GM18499 (cell line): ENCODE results near the gene C7orf33.
"Not testable (repeated sequence)": the region's sequence is repeated elsewhere in the genome, so short reads cannot be mapped to it uniquely, and the experiment has no call there.

ENCODE experiments used
- ATAC-seq: cut with Tn5 transposase; IDR thresholded peaks from one replicate; pipeline ENCODE4 v1.9.1; 2021; ENCODE audit warnings: moderate number of reproducible peaks; ENCODE audit not compliant: insufficient read depth, unreplicated experiment

The C7orf33 gene

DNA sequence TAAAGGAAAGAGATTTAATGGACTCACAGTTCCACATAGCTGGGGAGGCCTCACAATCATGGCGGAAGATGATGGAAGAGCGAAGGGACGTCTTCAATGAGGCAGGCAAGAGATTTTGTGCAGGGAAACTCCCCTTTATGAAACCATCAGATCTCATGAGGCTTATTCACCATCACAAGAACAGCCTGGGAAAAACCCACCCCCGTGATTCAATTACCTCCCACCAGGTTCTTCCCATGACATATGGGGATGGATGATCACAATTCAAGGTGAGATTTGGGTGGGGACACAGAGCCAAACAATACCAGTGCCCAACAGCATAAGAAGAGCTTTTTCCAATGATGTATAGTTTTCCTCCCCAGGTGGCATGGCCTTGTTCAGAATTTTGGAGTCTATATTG is 11.2 kb upstream of the C7orf33 start:
- ATAC-seq: no peak

DNA sequence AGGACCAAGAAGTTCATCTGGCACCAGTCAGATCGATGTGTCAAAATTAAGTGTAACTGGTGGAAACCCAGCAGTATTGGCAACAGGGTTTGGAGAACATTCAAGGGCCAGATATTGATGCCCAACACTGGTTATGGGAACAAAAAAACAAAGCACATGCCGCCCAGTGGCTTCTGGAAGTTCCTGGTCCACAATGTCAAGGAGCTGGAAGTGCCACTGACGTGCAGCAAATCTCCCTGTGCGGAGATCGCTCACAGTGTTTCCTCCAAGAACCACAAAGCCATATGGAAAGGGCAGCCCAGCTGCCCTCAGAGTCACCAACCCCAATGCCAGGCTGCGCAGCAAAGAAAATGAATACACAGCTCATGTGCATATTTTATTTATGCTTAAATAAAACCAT is 10.1 kb upstream of the C7orf33 start:
- ATAC-seq: no peak

DNA sequence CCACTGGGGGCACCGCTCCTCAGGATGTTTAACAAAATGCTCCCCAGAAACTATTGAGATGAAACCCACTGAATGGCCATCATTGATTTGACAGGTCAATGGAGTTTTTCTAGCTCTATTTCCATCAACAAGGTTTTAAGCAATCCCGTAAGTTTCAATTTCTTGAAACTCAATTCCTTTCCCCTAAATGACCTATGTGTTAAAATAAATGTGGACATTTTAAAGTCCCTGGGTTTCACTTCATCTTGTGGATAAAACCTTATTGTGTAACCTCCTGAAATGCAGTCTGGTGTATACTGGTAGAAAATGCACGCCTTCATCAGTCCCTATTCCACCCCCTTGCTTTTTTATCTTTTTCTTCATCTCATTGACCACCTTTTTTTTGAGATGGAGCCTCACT is 8.9 kb upstream of the C7orf33 start:
- ATAC-seq: no peak

DNA sequence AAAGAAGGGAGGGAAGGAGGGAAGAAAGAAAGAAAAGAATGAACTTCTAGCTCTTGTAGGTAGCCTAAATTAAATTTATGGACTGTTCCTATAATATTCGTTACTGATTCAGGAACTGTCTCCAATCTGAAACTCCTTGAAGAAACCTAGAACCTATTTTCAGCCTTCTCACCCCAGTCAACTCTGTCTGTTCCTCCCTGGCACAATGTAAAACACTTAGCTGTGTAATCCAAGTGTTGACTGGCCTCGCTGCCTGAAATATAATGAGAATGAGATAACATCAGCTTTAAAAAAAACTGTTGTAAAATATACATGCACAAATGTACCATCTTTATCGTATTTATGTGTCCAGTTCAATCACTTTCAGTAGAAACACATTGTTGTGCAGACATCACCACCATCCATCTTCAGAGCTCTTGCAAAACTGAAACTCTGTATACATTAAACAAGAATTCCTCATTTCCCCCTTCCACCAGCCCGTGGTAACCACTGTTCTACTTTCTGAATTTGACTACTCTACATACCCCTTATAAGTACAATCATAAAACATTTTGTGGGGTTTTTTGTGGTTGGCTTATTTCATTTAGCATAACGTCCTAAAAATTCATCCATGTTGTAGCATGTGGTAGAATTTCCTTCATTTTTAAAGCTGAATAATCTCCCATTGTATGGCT is 6.3 kb upstream of the C7orf33 start:
- peak; percentile 98 for ATAC-seq

DNA sequence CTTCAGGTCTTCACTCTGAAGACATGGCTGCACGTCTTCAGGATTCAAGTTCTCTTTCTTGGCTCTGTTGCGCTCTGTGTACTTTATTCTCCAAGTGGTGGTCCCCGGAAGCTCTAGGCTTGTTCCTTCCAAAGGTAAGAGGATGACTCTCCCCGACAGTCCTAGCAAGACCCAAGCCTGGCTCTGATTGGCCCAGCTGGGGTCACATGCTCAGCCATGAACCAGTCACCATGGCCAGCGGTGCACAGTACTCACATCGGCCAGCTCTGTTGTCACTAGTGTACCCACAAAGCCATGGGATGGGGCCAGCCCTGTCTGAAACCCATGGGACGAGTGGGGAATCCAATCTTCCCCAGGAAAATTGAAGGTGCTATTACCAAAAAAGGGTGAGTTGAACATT is 5.2 kb upstream of the C7orf33 start:
- ATAC-seq: no peak

DNA sequence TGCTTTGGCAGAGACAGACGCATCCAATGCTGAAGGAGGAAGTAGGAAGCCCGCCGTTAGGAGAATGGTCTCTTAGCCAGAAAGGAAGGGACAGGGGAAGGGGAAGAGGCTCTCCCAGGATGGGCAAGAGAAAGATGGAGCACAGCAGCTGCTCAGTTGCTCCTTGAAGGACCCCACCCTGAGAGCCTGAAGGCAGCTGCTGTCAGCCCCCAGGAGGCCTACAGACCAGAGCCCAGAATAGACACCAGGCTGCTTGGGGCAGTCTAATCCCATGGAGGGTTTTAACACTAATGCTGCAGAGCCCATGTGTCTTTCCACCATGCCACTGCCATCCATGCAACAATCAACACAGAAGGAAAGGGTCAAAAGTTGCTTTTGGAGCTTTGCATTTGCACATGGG is 3.5 kb upstream of the C7orf33 start:
- ATAC-seq: no peak

DNA sequence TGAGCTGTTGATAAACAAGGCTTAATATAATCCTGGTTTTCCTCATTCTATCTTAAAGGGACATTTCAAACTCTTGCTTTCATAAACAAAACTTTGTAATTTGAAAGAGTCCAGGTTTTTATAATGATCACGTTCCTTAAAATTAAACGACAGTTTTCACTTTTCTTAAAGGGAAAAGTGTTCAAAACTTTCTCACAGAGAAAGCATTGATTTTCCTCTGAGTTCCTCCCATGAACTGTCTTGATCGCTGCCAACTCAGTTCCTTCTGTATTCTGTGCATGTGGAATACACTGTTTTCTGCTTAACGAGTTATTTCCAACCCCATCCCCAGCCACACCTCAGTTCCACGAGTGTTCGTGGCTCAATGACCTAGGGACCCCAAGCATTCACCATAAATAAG is 2.4 kb upstream of the C7orf33 start:
- no peak for ATAC-seq

DNA sequence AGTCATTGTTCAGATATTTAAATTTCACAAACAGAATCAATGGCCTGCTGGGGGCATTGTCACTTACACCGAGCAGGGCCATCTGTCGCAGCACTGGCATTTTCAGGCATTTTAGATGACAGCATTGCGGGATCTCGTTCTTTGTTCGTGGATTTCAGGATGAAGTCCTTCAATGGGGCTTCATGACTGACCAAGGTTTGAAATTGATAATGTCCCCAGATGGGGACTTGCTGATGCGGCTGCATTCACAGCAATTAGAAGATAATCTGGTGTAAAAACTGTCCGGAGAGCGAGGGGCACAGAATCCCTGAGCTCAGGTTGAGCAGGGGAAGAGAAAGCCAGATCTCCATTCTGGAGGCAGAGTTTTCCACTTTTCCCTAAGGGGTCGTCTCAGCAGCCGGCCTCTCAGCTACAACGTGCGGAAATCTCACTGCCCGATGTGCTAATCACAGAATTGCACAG is 1.9 kb upstream of the C7orf33 start:
- no peak for ATAC-seq

DNA sequence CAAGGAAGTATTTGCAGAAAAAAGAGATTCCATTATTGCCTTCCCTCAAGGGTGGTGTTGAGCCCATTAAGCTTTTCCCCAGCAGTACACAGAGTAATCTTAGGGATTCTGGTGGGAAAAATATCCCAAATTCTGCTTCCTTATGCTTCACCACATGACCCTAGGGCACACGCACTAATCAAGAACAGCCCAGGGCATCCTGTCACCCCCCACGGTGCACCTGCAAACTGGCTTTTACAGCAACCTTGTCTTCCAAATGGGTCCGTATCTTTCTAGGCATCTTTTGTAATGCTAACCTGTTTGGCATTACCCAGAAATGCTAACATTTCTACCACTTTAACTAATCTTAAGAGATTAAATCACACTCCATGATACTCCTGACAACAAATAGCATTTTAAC is 926 bp upstream of the C7orf33 start:
- ATAC-seq: no peak

DNA sequence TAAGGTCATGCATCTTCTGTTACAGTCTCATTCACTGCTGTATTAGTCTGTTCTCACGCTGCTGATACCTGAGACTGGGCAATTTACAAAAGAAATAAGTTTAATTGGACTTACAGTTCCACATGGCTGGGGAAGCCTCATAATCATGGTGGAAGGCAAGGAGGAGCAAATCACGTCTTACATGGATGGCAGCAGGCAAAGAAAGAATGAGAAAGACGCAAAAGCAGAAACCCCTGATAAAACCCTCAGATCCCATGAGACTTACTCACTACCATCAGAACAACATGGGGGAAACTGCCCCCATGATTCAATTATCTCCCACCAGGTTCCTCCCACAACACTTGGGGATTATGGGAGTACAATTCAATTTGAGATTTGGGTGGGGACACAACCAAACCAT is 5.8 kb downstream of the C7orf33 start:
- not testable (repeated sequence) for ATAC-seq

DNA sequence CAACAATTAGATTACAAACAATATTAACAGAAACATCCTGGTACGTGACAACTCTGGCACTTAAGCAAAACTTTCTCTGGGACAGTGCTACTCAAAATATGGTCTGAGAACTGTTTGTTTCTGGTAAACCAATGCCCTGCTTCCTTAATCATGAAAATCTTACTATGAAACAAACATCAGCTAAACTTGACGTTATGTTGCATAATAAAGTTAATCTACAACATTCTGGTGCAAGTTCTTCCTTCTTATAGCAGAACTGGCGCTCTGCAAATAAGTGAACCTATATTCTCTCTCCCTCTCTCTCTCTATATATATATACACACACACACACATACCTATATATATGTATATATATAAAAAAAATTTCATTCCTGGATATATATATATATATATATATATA is 7.8 kb downstream of the C7orf33 start:
- ATAC-seq: no peak

DNA sequence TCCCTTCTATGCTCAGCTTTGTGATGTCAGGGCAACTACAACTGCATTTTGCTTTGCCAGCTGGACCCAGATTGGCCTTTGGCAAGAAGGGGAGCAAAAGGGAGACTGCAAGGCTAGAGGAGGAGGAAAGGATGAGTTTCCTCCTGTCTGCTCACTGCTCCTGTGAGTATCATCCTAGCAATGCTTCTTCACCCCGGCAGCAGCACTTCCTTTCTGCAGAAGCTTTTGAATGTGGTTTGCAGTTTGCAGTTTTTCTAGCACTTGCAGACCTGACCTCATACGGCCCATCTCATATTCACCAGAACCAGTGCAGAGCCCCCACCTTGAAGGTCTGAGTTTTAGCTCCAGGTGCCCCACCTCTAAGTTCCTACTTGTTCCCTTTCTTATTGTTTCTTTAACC is 14.8 kb downstream of the C7orf33 start:
- ATAC-seq: no peak

DNA sequence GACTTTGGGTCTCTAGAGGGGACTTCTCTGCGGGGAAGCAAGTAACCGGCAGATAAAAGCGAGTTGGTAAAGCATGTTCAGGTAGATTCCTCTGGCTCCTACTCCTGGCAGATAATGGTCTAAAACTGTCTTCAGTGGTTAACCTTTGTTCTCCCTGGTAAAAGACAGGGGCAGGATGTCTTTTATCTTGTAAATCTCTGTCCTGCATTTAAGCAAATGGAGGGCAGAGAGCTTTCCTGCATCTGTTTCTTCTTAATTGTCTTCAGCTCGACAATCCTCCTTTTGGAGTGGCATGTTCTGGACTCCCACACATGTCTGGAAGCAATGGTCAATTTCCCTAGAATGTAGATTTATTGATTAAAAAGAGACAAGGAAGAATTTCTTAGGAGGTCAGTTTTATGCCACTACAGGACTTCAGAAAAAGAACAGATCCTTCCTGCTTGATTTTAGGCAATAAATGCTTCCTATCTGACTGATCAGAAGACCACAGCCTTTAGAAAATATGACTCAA is 16.6 kb downstream of the C7orf33 start:
- ATAC-seq: no peak

DNA sequence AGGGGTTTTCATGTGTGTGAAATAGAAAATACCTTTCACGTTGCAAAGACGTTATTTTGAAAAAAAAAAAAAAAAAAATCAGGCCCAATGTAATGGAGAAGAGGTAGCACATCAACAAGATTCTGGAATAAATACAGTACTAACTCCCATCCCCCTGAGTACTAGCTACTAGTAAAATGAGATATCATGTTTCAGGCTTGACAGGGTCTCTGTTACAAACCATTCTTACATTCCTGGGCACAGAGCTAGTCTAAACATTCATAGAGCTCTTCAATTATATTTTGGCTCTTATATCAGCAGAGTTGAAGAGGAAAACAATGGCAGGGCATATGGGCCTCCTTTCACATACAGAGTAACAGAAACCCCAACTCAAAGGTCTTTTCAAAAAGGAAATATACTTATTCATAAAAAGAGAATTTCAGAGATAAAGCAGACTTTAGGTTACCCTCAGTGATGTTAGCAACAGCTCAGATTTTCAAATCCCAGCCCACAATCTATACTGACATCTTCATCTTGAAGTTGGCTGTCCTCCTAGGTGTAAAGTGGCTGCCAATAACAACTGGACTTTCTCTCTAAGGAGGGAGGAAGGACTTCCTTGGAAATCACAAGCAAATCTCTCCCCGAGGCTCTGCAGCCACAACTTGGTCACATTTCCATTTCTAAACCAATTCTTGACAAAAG is 18.6 kb downstream of the C7orf33 start:
- ATAC-seq: no peak

DNA sequence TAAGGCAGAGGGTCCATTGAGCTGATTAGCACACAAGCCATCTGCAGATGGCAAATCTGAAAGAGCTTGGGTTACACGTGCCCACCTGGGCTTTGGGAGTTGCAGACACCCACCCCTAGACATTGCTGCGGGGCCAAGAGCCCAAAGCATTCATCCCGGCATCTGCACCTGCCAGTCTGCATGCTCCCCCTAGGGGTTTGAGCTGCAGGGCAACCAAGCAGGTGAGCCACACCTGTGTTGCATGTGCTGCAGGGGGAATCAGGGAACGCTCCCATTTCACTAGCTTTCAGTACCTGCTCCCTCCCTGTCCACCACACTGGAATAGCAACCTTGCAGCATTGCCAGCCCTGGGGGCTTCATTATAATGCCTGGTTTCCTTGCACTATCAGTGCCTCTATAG is 21.1 kb downstream of the C7orf33 start:
- ATAC-seq: no peak

DNA sequence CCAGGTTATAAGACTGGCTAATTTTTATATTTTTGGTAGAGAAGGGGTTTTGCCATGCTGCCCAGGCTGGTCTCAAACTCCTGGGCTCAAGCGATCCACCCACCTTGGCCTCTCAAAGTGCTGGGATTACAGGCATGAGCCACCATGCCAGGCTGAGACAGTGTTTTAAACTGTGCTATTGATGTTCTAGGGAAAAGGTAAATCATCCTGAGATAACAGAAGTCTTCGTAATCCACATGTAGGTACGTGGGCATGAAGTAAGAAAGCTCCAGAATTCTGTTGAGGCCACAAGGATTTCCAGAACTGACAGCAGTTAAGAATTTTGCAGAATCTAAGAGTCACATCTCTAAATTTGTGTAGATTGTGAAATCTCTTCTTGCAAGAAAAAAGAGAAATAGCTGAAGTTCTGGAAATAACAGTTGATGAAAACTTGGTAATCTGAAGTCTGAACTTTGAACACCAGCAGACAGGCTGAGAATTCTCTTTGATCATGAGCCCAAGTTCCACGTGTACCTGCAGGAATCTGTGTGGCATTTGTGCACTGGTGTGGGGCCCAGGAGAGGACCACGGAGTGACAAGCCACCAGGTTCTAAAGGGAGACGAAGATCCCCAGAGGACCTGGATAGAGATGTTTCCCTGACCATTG is 24.6 kb downstream of the C7orf33 start:
- no peak for ATAC-seq

DNA sequence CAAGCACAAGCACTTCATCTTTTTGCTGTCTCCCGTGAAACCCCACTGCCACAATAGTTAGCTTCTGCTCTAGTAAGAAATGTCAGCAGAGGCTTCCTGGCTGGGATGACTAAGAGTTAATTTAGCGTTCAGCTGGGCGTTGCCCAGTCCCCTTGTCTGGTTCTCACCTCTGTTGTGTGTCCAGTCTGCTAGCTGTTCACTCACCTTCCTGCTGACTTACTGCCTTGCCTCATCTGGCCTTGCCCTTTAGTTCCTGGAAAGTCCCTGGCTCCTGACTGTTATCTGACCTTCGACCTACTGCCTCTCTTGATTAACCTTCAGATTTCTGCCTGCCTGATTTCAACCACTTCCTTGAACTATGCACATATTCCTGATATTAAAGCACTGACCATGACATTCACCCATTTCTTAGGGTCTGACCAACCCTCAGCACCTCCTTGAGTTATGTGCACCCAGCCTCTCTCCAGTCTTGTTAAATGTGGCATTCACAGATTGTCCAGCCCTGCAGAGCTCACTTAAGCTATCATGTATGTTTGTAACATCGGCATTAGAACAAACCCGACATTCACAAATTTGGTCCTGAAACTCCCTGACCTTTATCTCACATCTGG is 30.3 kb downstream of the C7orf33 start:
- no peak for ATAC-seq

DNA sequence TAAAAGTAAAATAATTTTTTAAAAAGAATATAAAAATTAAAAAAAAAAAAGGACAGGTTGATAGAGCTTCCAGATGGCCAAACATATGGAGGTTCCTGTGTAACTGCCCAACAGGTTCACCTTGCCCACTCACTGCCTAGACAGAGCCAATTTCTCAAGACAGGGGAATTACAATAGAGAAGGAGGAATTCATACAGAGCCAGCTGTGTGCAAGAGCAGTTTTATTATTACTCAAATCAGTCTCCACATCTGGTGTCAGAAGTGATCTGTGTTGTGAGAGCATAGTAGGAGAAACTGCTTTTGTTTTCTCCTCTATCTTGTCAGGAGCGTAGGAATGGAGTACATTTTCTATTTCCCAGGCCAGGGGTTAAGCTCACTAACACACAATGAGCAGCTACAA is 31.0 kb downstream of the C7orf33 start:
- ATAC-seq: no peak

DNA sequence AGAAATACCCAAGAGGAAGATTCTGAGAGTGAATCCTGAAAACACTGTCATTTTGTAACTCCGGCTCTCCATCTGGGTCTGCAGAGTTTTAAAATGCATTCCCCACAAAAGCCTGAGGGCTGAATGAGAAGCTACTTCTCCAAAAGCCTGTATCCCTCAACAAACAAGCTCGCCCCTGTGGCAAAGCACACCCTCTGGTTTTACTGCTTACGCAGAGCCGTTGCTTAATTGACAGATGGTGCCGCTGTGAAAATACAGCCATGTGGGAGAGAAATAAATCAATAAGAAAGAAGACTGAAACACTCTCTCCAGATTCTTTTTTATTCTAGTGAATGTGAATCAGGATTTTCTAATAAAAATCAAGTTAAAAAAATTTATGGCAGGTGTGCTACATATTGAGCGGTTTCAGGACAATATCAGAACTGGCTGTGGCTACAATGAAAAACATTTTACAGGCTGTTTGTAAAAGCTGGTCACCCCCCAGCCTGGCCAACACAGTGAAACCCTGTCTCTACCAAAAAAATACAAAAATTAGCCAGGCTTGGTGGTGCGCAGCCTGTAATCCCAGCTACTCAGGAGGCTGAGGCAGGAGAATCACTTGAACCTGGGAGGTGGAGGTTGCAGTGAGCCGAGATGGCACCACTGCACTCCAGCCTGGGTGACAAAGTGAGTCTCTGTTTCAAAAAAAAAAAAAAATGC is 32.5 kb downstream of the C7orf33 start:
- ATAC-seq: no peak

DNA sequence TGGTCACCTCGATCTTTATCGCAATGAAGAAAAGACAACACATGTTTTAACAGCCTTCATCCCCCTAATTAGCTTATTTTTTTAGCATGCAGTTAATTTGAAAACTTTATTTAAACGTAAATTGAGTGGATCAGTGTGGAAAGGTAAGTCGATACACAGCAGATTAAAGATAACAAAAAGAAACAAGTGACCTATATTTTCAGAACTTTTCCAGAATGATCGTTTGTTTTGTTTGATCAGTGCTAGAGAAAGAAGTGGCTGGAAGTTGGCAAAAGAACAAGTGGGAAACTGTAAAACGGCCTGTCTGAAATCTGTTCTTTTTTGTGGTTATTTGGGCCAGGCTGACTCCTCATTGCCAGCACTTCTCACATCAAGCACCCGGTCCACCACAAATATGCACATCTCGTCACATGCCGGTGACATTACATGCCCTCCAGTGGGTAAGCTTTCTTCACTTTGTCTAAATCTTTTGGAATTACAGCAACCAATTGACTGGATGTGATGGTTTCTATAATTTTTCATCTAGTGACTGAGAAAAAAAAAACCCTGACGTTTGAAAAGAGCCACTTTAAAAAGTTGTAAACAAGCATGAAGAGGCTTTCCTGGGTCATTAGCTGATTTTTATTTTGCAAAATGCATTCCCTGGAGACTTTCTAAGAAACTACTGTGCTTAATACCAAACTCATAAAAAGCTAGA is 33.2 kb downstream of the C7orf33 start:
- no peak for ATAC-seq
